Naive thymus-derived CD8-positive, alpha-beta T cell (primary cell): Measurements from ENCODE around the gene CCDC97. TPM values are rescaled to one million over a fixed set of nuclear protein-coding genes. Genes with fewer than 3 reads are reported as not detected.

ENCODE experiments used
- ATAC-seq, 2 donors: fragments of 150-1000 bp; cut with Tn5 transposase in 1 of 2; sonication (Bioruptor Pico), chemical (Tn5 transposase) in 1 of 2; 1 replicate in 1 of 2; 2 replicates in 1 of 2; pipeline ENCODE4 v1.10.0; 2021; ENCODE audit warnings: mild to moderate bottlenecking in 2 of 2, moderate library complexity in 2 of 2
- POLR2A ChIA-PET: fragments of 350-600 bp; sonication (Branson Sonifier 250); formaldehyde crosslinking; loops from one replicate; lab custom pipeline; 2021; ENCODE audit warnings: antibody characterized with exemption; lab: Charles Lee
- DNase-seq, 10 donors: peaks; one replicate each; pipeline versions ENCODE4 v3.0.0 to v3.0.0-alpha.2; 2020 to 2022
- H3K27ac Mint-ChIP-seq, 10 donors: one replicate each; pipeline ENCODE4 v1.8.0; 2020 to 2022; ENCODE audit warnings: mild to moderate bottlenecking in 10 of 10, mixed read lengths in 10 of 10, moderate library complexity in 4 of 10, inconsistent platforms in 1 of 10
- H3K27me3 Mint-ChIP-seq, 5 donors: one replicate each; pipeline ENCODE4 v1.8.0; 2021 to 2022; ENCODE audit warnings: mixed read lengths in 5 of 5
- H3K36me3 Mint-ChIP-seq, 3 donors: one replicate each; pipeline ENCODE4 v1.8.0; 2020 to 2022; ENCODE audit warnings: mixed read lengths in 3 of 3, mild to moderate bottlenecking in 2 of 3, inconsistent platforms in 1 of 3
- H3K4me1 Mint-ChIP-seq, 4 donors: one replicate each; pipeline ENCODE4 v1.8.0; 2021 to 2022; ENCODE audit warnings: mixed read lengths in 4 of 4
- H3K4me3 Mint-ChIP-seq, 10 donors: one replicate each; pipeline ENCODE4 v1.8.0; 2020 to 2022; ENCODE audit warnings: mild to moderate bottlenecking in 10 of 10, mixed read lengths in 10 of 10, moderate library complexity in 6 of 10, inconsistent platforms in 1 of 10
- H3K9me3 Mint-ChIP-seq, 9 donors: one replicate each; pipeline ENCODE4 v1.8.0; 2020 to 2022; ENCODE audit warnings: mixed read lengths in 9 of 9, mild to moderate bottlenecking in 3 of 9, inconsistent platforms in 1 of 9, moderate library complexity in 1 of 9
- polyA plus RNA-seq, 3 donors: library from polyadenylated mRNA; unstranded; fragments of 300-500 nt; fragmentation: Illumina TruSeq; gene quantifications; one replicate each; pipeline ENCODE4 v1.2.3, GENCODE V29; 2021
- total RNA-seq, 8 experiments: library from RNA in 2 of 8; stranded (reverse) in 2 of 8; gene quantifications; one replicate each; pipeline ENCODE4 v1.2.3 and lab custom pipeline; 2021 to 2026

Gene CCDC97
- total and polyA plus RNA-seq, 5 experiments from 2014 or later: 15.6 to 49.1 (median 25.0) TPM

GRCh38 chr19:41372501-41372900 lies 62.5 kb downstream of the CCDC97 start:
- Mint-ChIP-seq H3K4me3 (no peak overlapping the region), H3K4me1 (peaks cover 15 to 26% (median 21%) of the 10 kb centered on the region in 4 donors), H3K36me3 (no peaks in the 10 kb centered on the region), H3K27me3 (no peaks in the 10 kb centered on the region), H3K9me3 (no peaks in the 10 kb centered on the region), H3K27ac (peak overlapping the region in 1 of 10 donors; percentile 24)
- DNase-seq (no peak), ATAC-seq (no peak)
- POLR2A ChIA-PET: interaction anchor here (2.0 kb wide), 1 partner anchor 9 kb away, joined by 6 read pairs; the partner anchor contains the start of gene B9D2

GRCh38 chr19:41373993-41374392 lies 64.0 kb downstream of the CCDC97 start:
- H3K4me3 Mint-ChIP-seq: no peak overlapping the region
- peaks cover 19 to 31% (median 30%) of the 10 kb centered on the region in 4 donors for H3K4me1 Mint-ChIP-seq
- DNase-seq (no peak), ATAC-seq (no peak)
- POLR2A ChIA-PET: no interaction called here
- no peak overlapping the region for H3K27ac Mint-ChIP-seq
- no peaks in the 10 kb centered on the region for H3K27me3 Mint-ChIP-seq
- H3K36me3 Mint-ChIP-seq: no peaks in the 10 kb centered on the region
- H3K9me3 Mint-ChIP-seq: no peaks in the 10 kb centered on the region

Other genes with a start within 250 kb of the CCDC97 start
- not detected for gene CYP2A13, start 221.7 kb upstream of the CCDC97 start, total RNA-seq
- gene CYP2A13, start 221.7 kb upstream of the CCDC97 start, polyA plus RNA-seq: not detected
- not detected for gene CYP2F1, start 195.7 kb upstream of the CCDC97 start, total RNA-seq
- gene CYP2F1, start 195.7 kb upstream of the CCDC97 start, polyA plus RNA-seq: under 1 TPM in 1 of 3 donors, not detected in 2; 0.19 TPM
- not detected for gene CYP2S1, start 117.0 kb upstream of the CCDC97 start, total RNA-seq
- gene CYP2S1, start 117.0 kb upstream of the CCDC97 start, polyA plus RNA-seq: not detected
- not detected for gene AXL, start 90.9 kb upstream of the CCDC97 start, total RNA-seq
- gene AXL, start 90.9 kb upstream of the CCDC97 start, polyA plus RNA-seq: under 1 TPM in 2 of 3 donors, not detected in 1; 0.11 to 0.21 TPM
- gene HNRNPUL1, start 45.8 kb upstream of the CCDC97 start, total RNA-seq: 100 to 1,000 TPM; 262 to 280 TPM
- gene HNRNPUL1, start 45.8 kb upstream of the CCDC97 start, polyA plus RNA-seq: 10 to 100 TPM; 40.7 to 67.6 (median 46.1) TPM
- gene TGFB1, start 43.8 kb downstream of the CCDC97 start, total RNA-seq: 10 to 100 TPM; 83.6 to 85.6 TPM
- 10 to 100 TPM; 30.5 to 45.4 (median 34.5) TPM for gene TGFB1, start 43.8 kb downstream of the CCDC97 start, polyA plus RNA-seq
- gene B9D2, start 54.0 kb downstream of the CCDC97 start, total RNA-seq: 10 to 100 TPM; 15.0 to 17.3 TPM
- 10 to 100 TPM; 12.6 to 20.9 (median 19.8) TPM for gene B9D2, start 54.0 kb downstream of the CCDC97 start, polyA plus RNA-seq
- 1 to 10 TPM; 9.9 TPM for gene TMEM91, start 66.4 kb downstream of the CCDC97 start, total RNA-seq
- gene TMEM91, start 66.4 kb downstream of the CCDC97 start, polyA plus RNA-seq: 1 to 10 TPM; 3.6 to 8.3 (median 5.0) TPM
- 10 to 100 TPM; 18.3 to 22.9 TPM for gene EXOSC5, start 87.2 kb downstream of the CCDC97 start, total RNA-seq
- 10 to 100 TPM; 69.0 to 88.0 (median 84.8) TPM for gene EXOSC5, start 87.2 kb downstream of the CCDC97 start, polyA plus RNA-seq
- 10 to 100 TPM; 15.9 to 18.7 TPM for gene BCKDHA, start 87.6 kb downstream of the CCDC97 start, total RNA-seq
- 10 to 100 TPM; 51.8 to 67.3 (median 53.8) TPM for gene BCKDHA, start 87.6 kb downstream of the CCDC97 start, polyA plus RNA-seq
- under 1 TPM; 0.39 to 0.41 TPM for gene B3GNT8, start 117.2 kb downstream of the CCDC97 start, total RNA-seq
- gene B3GNT8, start 117.2 kb downstream of the CCDC97 start, polyA plus RNA-seq: 1 to 10 TPM in 1 of 3 donors, under 1 TPM in 2; 0.33 to 1.1 (median 0.89) TPM
- gene DMAC2, start 129.7 kb downstream of the CCDC97 start, total RNA-seq: 10 to 100 TPM; 26.2 to 28.7 TPM
- gene DMAC2, start 129.7 kb downstream of the CCDC97 start, polyA plus RNA-seq: 10 to 100 TPM; 50.6 to 53.7 (median 52.4) TPM
- gene ERICH4, start 133.0 kb downstream of the CCDC97 start, total RNA-seq: not detected
- not detected for gene ERICH4, start 133.0 kb downstream of the CCDC97 start, polyA plus RNA-seq